ENCODE results near the gene CD3G. TPM values are rescaled to one million over a fixed set of nuclear protein-coding genes. Genes with fewer than 3 reads are reported as not detected.

The CD3G gene
- total and polyA plus RNA-seq, 2 of the 8 experiments (the other 6 are each of a cell fraction or from before 2014, with no cell fraction given): not detected

GRCh38 chr11:118380571-118380970, 36.4 kb downstream of the CD3G start (continued):
- TF ChIP-seq E2F6 (IDR thresholded peaks at IDR 0.05): no peak
